ENCODE results near the gene YARS1. TPM values are rescaled to one million over a fixed set of nuclear protein-coding genes. Genes with fewer than 3 reads are reported as not detected.

Gene YARS1
- total RNA-seq, 1 experiment from 2014 or later: 115 TPM

GRCh38 chr1:32780628-32781234, 36.4 kb downstream of the YARS1 start:
- Histone ChIP-seq H3K9ac (ENCODE audit: low read length) (no peak overlapping the region), H3K9me3 (ENCODE audit: low read length) (no peaks in the 10 kb centered on the region), H2AFZ (ENCODE audit: low read length) (no peak overlapping the region), H3K36me3 (ENCODE audit: low read depth, low read length) (peaks cover 52% of the 10 kb centered on the region), H3K4me1 (ENCODE audit: insufficient read depth, low read length) (peaks cover 14% of the 10 kb centered on the region), H3K27ac (ENCODE audit: low read length) (peak overlapping the region; percentile 41), H3K4me2 (ENCODE audit: low read length) (no peak overlapping the region), H3K4me3 (ENCODE audit: low read length) (no peak overlapping the region), H3K27me3 (ENCODE audit: low read length) (no peaks in the 10 kb centered on the region), H3F3A (ENCODE audit: low read length, unreplicated experiment) (no peaks in the 10 kb centered on the region), H3K9me2 (replicated peaks; ENCODE audit: low read length) (no peaks in the 10 kb centered on the region), H3K79me2 (ENCODE audit: low read length) (no peaks in the 10 kb centered on the region), H4K20me1 (ENCODE audit: low read length) (no peaks in the 10 kb centered on the region)
- DNase-seq: peak; percentile 55
- ATAC-seq: peak; percentile 34
- POLR2A ChIA-PET (ENCODE audit: unreplicated experiment): no interaction called here
- no TSS peak for BruUV-seq (replicated peaks)
- intact Hi-C loops (cut with micrococcal nuclease): no loop called here
- no peak for TF ChIP-seq CTCF (conservative IDR thresholded peaks at IDR 0.05; ENCODE audit: low read depth, low read length)
- TF ChIP-seq EZH2phosphoT487 (IDR thresholded peaks at IDR 0.05; ENCODE audit: borderline replicate concordance, low read length): no peak
- no peak for TF ChIP-seq EZH2 (IDR thresholded peaks at IDR 0.05; ENCODE audit: low read length, unreplicated experiment)
- CTCF ChIA-PET: no interaction called here

GRCh38 chr1:32780005-32780404, 37.2 kb downstream of the YARS1 start:
- H3K9me3 ChIP-seq (ENCODE audit: low read length): no peaks in the 10 kb centered on the region
- peaks cover 22% of the 10 kb centered on the region for H3K4me1 ChIP-seq (ENCODE audit: insufficient read depth, low read length)
- ATAC-seq (no peak), DNase-seq (no peak)
- no peaks in the 10 kb centered on the region for H4K20me1 ChIP-seq (ENCODE audit: low read length)
- peaks cover 55% of the 10 kb centered on the region for H3K36me3 ChIP-seq (ENCODE audit: low read depth, low read length)
- ChIA-PET POLR2A (ENCODE audit: unreplicated experiment) (no interaction called here), CTCF (no interaction called here)
- no TSS peak for BruUV-seq (replicated peaks)
- no peak overlapping the region for H3K9ac ChIP-seq (ENCODE audit: low read length)
- no peak overlapping the region; the same call in 1 of the 2 replicates for H3K27ac ChIP-seq (ENCODE audit: low read length)
- no peaks in the 10 kb centered on the region for H3K79me2 ChIP-seq (ENCODE audit: low read length)
- H3K4me3 ChIP-seq (ENCODE audit: low read length): no peak overlapping the region
- no peaks in the 10 kb centered on the region for H3F3A ChIP-seq (ENCODE audit: low read length, unreplicated experiment)
- no peak for TF ChIP-seq CTCF (conservative IDR thresholded peaks at IDR 0.05; ENCODE audit: low read depth, low read length)
- TF ChIP-seq EZH2 (IDR thresholded peaks at IDR 0.05; ENCODE audit: low read length, unreplicated experiment): no peak
- TF ChIP-seq EZH2phosphoT487 (IDR thresholded peaks at IDR 0.05; ENCODE audit: borderline replicate concordance, low read length): no peak
- no peaks in the 10 kb centered on the region for H3K27me3 ChIP-seq (ENCODE audit: low read length)
- no peaks in the 10 kb centered on the region for H3K9me2 ChIP-seq (replicated peaks; ENCODE audit: low read length)
- no peak overlapping the region for H3K4me2 ChIP-seq (ENCODE audit: low read length)
- intact Hi-C loops (cut with micrococcal nuclease): no loop called here
- H2AFZ ChIP-seq (ENCODE audit: low read length): no peak overlapping the region

- no TSS peak for BruUV-seq (replicated peaks)
- Histone ChIP-seq H3K9me3 (ENCODE audit: low read length) (no peaks in the 10 kb centered on the region), H3K4me3 (ENCODE audit: low read length) (no peak overlapping the region), H3K4me2 (ENCODE audit: low read length) (no peak overlapping the region), H3K4me1 (ENCODE audit: insufficient read depth, low read length) (peaks cover 25% of the 10 kb centered on the region), H2AFZ (ENCODE audit: low read length) (no peak overlapping the region), H3K79me2 (ENCODE audit: low read length) (no peaks in the 10 kb centered on the region), H4K20me1 (ENCODE audit: low read length) (no peaks in the 10 kb centered on the region), H3K27me3 (ENCODE audit: low read length) (no peaks in the 10 kb centered on the region), H3K9me2 (replicated peaks; ENCODE audit: low read length) (no peaks in the 10 kb centered on the region), H3K9ac (ENCODE audit: low read length) (no peak overlapping the region), H3F3A (ENCODE audit: low read length, unreplicated experiment) (no peaks in the 10 kb centered on the region), H3K36me3 (ENCODE audit: low read depth, low read length) (peaks cover 50% of the 10 kb centered on the region), H3K27ac (ENCODE audit: low read length) (no peak overlapping the region)
- ATAC-seq (no peak), DNase-seq (no peak)
- POLR2A ChIA-PET (ENCODE audit: unreplicated experiment): no interaction called here
- intact Hi-C loops (cut with micrococcal nuclease): no loop called here
- TF ChIP-seq CTCF (conservative IDR thresholded peaks at IDR 0.05; ENCODE audit: low read depth, low read length): no peak
- TF ChIP-seq EZH2phosphoT487 (IDR thresholded peaks at IDR 0.05; ENCODE audit: borderline replicate concordance, low read length): no peak
- no peak for TF ChIP-seq EZH2 (IDR thresholded peaks at IDR 0.05; ENCODE audit: low read length, unreplicated experiment)
- CTCF ChIA-PET: no interaction called here
These were observed 37.9 kb downstream of the YARS1 start for GRCh38 chr1:32779242-32779641.
